HG03571 (cell line): ENCODE measurements around the gene CHTF8.
"Not testable (repeated sequence)": the region's sequence is repeated elsewhere in the genome, so short reads cannot be mapped to it uniquely, and the experiment has no call there.

Source experiments
- ATAC-seq: cut with Tn5 transposase; IDR thresholded peaks from one replicate; pipeline ENCODE4 v1.9.1; 2021; ENCODE audit not compliant: unreplicated experiment

Gene CHTF8

GRCh38 chr16:69132424-69133252, at the start of gene CHTF8, which contains the start of gene UTP4:
Gene CHTF8, minus strand, starts transcription at chr16:69132588. Its CDS starts 11,130 bp downstream, at chr16:69121458.
Gene UTP4, plus strand, starts transcription at chr16:69132649. Its CDS starts 811 bp downstream, at chr16:69133460.
- ATAC-seq = peak; percentile 88

GRCh38 chr16:69180011-69180338, 47.6 kb upstream of the CHTF8 start:
- no peak for ATAC-seq

- no peak for ATAC-seq
Measured at GRCh38 chr16:69179328-69180010, 47.1 kb upstream of the CHTF8 start.

GRCh38 chr16:69176033-69176800, 43.8 kb upstream of the CHTF8 start:
- no peak for ATAC-seq

GRCh38 chr16:69171325-69172084, 39.1 kb upstream of the CHTF8 start:
- no peak for ATAC-seq

- no peak for ATAC-seq
Measured at GRCh38 chr16:69169607-69170352, 37.4 kb upstream of the CHTF8 start.

- no peak for ATAC-seq
Measured at GRCh38 chr16:69169051-69169450, 36.7 kb upstream of the CHTF8 start.

GRCh38 chr16:69166946-69167930, 34.9 kb upstream of the CHTF8 start:
- ATAC-seq = no peak

- ATAC-seq = no peak
Measured at GRCh38 chr16:69166221-69166833, 33.9 kb upstream of the CHTF8 start.

GRCh38 chr16:69165584-69165983, 33.2 kb upstream of the CHTF8 start:
- ATAC-seq = no peak

- no peak for ATAC-seq
Measured at GRCh38 chr16:69160192-69160591, 27.8 kb upstream of the CHTF8 start.

- no peak for ATAC-seq
Measured at GRCh38 chr16:69157196-69157595, 24.8 kb upstream of the CHTF8 start.

GRCh38 chr16:69150146-69150865, 17.9 kb upstream of the CHTF8 start:
- ATAC-seq = no peak

- ATAC-seq = not testable (repeated sequence)
Measured at GRCh38 chr16:69149621-69150020, 17.2 kb upstream of the CHTF8 start.

GRCh38 chr16:69145658-69146057, 13.3 kb upstream of the CHTF8 start:
- ATAC-seq = no peak

GRCh38 chr16:69143116-69143515, 10.7 kb upstream of the CHTF8 start:
- no peak for ATAC-seq

GRCh38 chr16:69141936-69142335, 9.5 kb upstream of the CHTF8 start:
- ATAC-seq = no peak

- no peak for ATAC-seq
Measured at GRCh38 chr16:69141014-69141413, 8.6 kb upstream of the CHTF8 start.
